PC-9 (cell line): ENCODE data around the gene SYF2. TPM values are rescaled to one million over a fixed set of nuclear protein-coding genes. Genes with fewer than 3 reads are reported as not detected.

Experiments used
- BruUV-seq: library from RNA; stranded (reverse); fragments of 400-500 nt; replicated peaks from 2 replicates; lab custom pipeline; 2021; lab: Mats Ljungman, UMichigan
- CTCF ChIA-PET: fragments of 300-600 bp; sonication (Branson Sonifier 250); formaldehyde crosslinking; loops from one replicate; lab custom pipeline; 2022; ENCODE audit warnings: antibody characterized with exemption; lab: Charles Lee
- POLR2A ChIA-PET: fragments of 300-600 bp; sonication (Branson Sonifier 250); formaldehyde crosslinking; loops from one replicate; lab custom pipeline; 2022; ENCODE audit warnings: antibody characterized with exemption; ENCODE audit not compliant: unreplicated experiment; lab: Charles Lee
- DNase-seq, 2 experiments: peaks; one replicate each; pipeline versions ENCODE4 v3.0.0 to v3.0.0-alpha.2; 2015 to 2022; ENCODE audit warnings: mixed read lengths in 1 of 2
- H2AFZ ChIP-seq: fragments of 200-600 bp; sonication (generic); 2 replicates; pipeline ENCODE4 v1.8.1; 2017; ENCODE audit warnings: antibody characterized with exemption
- H3F3A ChIP-seq: fragments of 200-600 bp; sonication (generic); 2 replicates; pipeline ENCODE4 v1.8.1; 2017; ENCODE audit warnings: antibody characterized with exemption, mild to moderate bottlenecking, low read depth; ENCODE audit not compliant: insufficient read depth
- H3K27ac ChIP-seq: fragments of 200-600 bp; sonication (generic); 2 replicates; pipeline ENCODE4 v1.6.1; 2016; ENCODE audit warnings: mixed run types
- H3K27me3 ChIP-seq: fragments of 200-600 bp; sonication (generic); 2 replicates; pipeline ENCODE4 v1.6.1; 2016; ENCODE audit warnings: low read depth, mixed run types; ENCODE audit not compliant: insufficient read depth
- H3K36me3 ChIP-seq: fragments of 200-600 bp; sonication (generic); 2 replicates; pipeline ENCODE4 v1.6.1; 2016; ENCODE audit warnings: low read depth, mixed run types
- H3K4me1 ChIP-seq: fragments of 200-600 bp; sonication (generic); replicated peaks from 2 replicates; pipeline ENCODE4 v1.6.1; 2016; ENCODE audit warnings: mixed run types; ENCODE audit not compliant: insufficient read depth
- H3K4me2 ChIP-seq: fragments of 200-600 bp; sonication (generic); 2 replicates; pipeline ENCODE4 v1.6.1; 2017; ENCODE audit warnings: mixed run types
- H3K4me3 ChIP-seq: fragments of 200-600 bp; sonication (generic); 2 replicates; pipeline ENCODE4 v1.6.1; 2016; ENCODE audit warnings: mixed run types
- H3K79me2 ChIP-seq: fragments of 200-600 bp; sonication (generic); 2 replicates; pipeline ENCODE4 v1.6.1; 2017; ENCODE audit warnings: low read depth, mixed run types
- H3K9me2 ChIP-seq: fragments of 200-600 bp; sonication (generic); 2 replicates; pipeline ENCODE4 v1.8.1; 2017; ENCODE audit warnings: mild to moderate bottlenecking; ENCODE audit not compliant: insufficient read depth
- H3K9me3 ChIP-seq: fragments of 200-600 bp; sonication (generic); 2 replicates; pipeline ENCODE4 v1.8.1; 2016; ENCODE audit warnings: low read depth; ENCODE audit not compliant: insufficient read depth
- H4K20me1 ChIP-seq: fragments of 200-600 bp; sonication (generic); 2 replicates; pipeline ENCODE4 v1.8.1; 2017; ENCODE audit not compliant: insufficient read depth
- EZH2 ChIP-seq: fragments of 200-600 bp; sonication (generic); IDR thresholded peaks from 2 replicates; pipeline ENCODE4 v1.8.0; 2017; ENCODE audit warnings: antibody characterized with exemption, low read depth
- intact Hi-C: fragments of 100-400 bp; cut with micrococcal nuclease; formaldehyde crosslinking; loops from one replicate; pipeline ENCODE4 v1.10.0; 2022; ENCODE audit not compliant: unreplicated experiment
- total RNA-seq: library from RNA; stranded (reverse); gene quantifications from 2 replicates; pipeline ENCODE4 v1.2.3, GENCODE V29; 2021
- TF ChIP-seq, protein P1 (sequence below): fragments of 200-600 bp; sonication (generic); conservative IDR thresholded peaks from 2 replicates; pipeline ENCODE4 v1.6.1; 2017; ENCODE audit warnings: mixed run types, antibody characterized with exemption, mild to moderate bottlenecking, moderate library complexity

SYF2 gene
- total RNA-seq, 1 experiment from 2014 or later: 48.1 TPM

DNA sequence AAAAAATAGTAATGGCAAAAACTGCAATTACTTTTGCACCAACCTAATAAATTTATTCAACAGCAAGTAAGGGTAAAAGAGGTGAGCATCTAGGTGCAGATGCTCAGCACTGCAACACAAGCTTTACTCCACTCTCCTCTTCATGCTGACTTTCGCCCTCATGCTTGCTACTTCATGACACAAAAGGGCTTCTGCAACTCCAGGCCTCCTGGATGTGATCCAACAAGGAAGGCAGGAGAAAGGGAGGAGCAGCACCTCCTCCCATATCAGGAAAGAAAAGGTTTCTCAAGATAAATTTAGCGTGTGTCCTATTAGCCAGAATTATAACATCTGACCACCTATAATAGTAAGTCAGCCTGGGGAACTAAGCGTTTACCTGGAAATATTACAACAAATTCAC, 11.6 kb downstream of the SYF2 start:
- ChIA-PET POLR2A (interaction anchor here (0.7 kb wide), 1 partner anchor 16 kb away, joined by 5 read pairs; no protein-coding TSS in a partner anchor), CTCF (interaction anchor here (0.6 kb wide), 1 partner anchor 602 kb away, joined by 5 read pairs; no protein-coding TSS in a partner anchor)
- intact Hi-C loops: no loop called here
- Histone ChIP-seq H4K20me1 (no peaks in the 10 kb centered on the region), H3K27me3 (no peaks in the 10 kb centered on the region), H3K4me2 (no peak overlapping the region), H3F3A (no peaks in the 10 kb centered on the region), H3K4me1 (no peaks in the 10 kb centered on the region), H3K27ac (no peak overlapping the region), H3K79me2 (no peaks in the 10 kb centered on the region), H3K4me3 (no peak overlapping the region), H2AFZ (no peak overlapping the region), H3K36me3 (peaks cover 8% of the 10 kb centered on the region), H3K9me3 (no peaks in the 10 kb centered on the region), H3K9me2 (no peaks in the 10 kb centered on the region)
- TF ChIP-seq, protein P1, sequence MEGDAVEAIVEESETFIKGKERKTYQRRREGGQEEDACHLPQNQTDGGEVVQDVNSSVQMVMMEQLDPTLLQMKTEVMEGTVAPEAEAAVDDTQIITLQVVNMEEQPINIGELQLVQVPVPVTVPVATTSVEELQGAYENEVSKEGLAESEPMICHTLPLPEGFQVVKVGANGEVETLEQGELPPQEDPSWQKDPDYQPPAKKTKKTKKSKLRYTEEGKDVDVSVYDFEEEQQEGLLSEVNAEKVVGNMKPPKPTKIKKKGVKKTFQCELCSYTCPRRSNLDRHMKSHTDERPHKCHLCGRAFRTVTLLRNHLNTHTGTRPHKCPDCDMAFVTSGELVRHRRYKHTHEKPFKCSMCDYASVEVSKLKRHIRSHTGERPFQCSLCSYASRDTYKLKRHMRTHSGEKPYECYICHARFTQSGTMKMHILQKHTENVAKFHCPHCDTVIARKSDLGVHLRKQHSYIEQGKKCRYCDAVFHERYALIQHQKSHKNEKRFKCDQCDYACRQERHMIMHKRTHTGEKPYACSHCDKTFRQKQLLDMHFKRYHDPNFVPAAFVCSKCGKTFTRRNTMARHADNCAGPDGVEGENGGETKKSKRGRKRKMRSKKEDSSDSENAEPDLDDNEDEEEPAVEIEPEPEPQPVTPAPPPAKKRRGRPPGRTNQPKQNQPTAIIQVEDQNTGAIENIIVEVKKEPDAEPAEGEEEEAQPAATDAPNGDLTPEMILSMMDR: no peak
- no peak for TF ChIP-seq EZH2
- no TSS peak for BruUV-seq
- no peak for DNase-seq

DNA sequence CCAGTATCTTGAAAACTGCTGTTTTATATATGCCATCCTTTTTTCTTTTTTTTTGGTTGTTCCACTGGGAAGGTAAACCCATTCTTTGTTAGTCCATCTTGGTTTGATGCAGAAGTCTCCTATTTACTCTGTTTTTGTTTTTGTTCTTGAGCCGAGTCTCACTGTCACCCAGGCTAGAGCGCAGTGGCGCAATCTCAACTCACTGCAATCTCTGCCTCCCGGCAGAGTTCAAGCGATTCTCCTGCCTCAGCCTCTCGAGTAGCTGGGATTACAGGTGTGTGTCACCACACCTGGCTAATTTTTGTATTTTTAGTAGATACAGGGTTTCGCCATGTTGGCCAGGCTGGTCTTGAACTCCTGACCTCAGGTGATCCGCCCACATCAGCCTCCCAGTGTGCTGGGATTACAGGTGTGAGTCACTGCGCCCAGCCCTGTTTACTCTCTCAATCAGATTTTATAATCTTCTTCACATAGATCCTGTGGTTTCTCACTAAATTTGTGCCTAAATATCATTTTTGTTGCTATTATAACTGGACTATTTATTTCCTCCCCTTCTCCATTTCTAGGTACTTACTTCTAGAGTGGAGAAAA, 12.5 kb downstream of the SYF2 start:
- intact Hi-C loops: no loop called here
- H2AFZ ChIP-seq: no peak overlapping the region
- no peaks in the 10 kb centered on the region for H3K4me1 ChIP-seq
- H3K9me2 ChIP-seq: no peaks in the 10 kb centered on the region
- no peak for DNase-seq
- no peaks in the 10 kb centered on the region for H3K79me2 ChIP-seq
- ChIA-PET POLR2A (interaction anchor here (0.7 kb wide), 1 partner anchor 15 kb away, joined by 5 read pairs; no protein-coding TSS in a partner anchor), CTCF (no interaction called here)
- no peak overlapping the region for H3K27ac ChIP-seq
- no TSS peak for BruUV-seq
- no peaks in the 10 kb centered on the region for H3K9me3 ChIP-seq
- H3K36me3 ChIP-seq: peaks cover 8% of the 10 kb centered on the region
- no peak overlapping the region for H3K4me2 ChIP-seq
- no peaks in the 10 kb centered on the region for H4K20me1 ChIP-seq
- no peaks in the 10 kb centered on the region for H3F3A ChIP-seq
- H3K27me3 ChIP-seq: no peaks in the 10 kb centered on the region
- H3K4me3 ChIP-seq: no peak overlapping the region
- TF ChIP-seq, protein P1: no peak
- no peak for TF ChIP-seq EZH2

DNA sequence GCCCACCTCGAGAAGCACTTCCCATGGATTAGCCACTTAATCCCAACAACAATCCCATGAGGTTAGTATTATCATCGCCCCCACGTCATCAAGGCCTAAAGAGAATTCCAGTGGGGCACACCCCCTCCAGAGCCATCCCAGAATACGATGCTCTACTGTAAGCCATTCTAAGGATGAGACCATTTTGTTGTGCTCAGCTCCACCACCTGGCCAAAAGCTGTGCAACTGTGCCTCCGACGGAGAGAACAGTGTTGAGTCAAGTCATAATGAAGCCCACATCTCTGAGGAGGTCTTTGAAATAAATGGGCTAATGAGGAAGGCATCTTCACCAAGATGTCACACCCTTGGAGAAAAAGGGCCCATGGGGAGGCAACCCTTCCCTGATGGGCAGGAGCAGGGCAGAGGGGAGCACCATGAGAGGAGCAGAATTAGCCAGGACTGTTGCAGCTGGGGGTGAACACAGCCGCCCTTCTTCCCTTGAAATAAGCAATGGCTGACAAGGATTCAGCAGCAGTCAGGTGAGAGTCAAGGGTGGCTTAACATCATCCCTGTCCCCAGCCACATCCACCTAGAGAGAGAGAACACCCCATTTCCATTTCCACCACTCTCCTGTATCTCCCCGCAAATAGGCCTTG, 14.6 kb downstream of the SYF2 start:
- no TSS peak for BruUV-seq
- Histone ChIP-seq H3K9me3 (no peaks in the 10 kb centered on the region), H3K4me1 (no peaks in the 10 kb centered on the region), H4K20me1 (no peaks in the 10 kb centered on the region), H3K27ac (no peak overlapping the region), H2AFZ (no peak overlapping the region), H3K79me2 (no peaks in the 10 kb centered on the region), H3K9me2 (no peaks in the 10 kb centered on the region), H3K36me3 (no peaks in the 10 kb centered on the region), H3K27me3 (no peaks in the 10 kb centered on the region), H3F3A (no peaks in the 10 kb centered on the region), H3K4me3 (no peak overlapping the region), H3K4me2 (no peak overlapping the region)
- DNase-seq: no peak
- TF ChIP-seq, protein P1: no peak
- no peak for TF ChIP-seq EZH2
- POLR2A ChIA-PET: no interaction called here
- intact Hi-C loops: no loop called here
- CTCF ChIA-PET: no interaction called here
